PC-9 (cell line): ENCODE results near the gene ACTN1. TPM values are rescaled to one million over a fixed set of nuclear protein-coding genes. Genes with fewer than 3 reads are reported as not detected.
A peak's percentile ranks its signal among the peaks of the same experiment; 100 is the strongest.

Source experiments
- BruUV-seq: library from RNA; stranded (reverse); fragments of 400-500 nt; replicated peaks from 2 replicates; lab custom pipeline; 2021; lab: Mats Ljungman, UMichigan
- CTCF ChIA-PET: fragments of 300-600 bp; sonication (Branson Sonifier 250); formaldehyde crosslinking; loops from one replicate; lab custom pipeline; 2022; ENCODE audit warnings: antibody characterized with exemption; lab: Charles Lee
- POLR2A ChIA-PET: fragments of 300-600 bp; sonication (Branson Sonifier 250); formaldehyde crosslinking; loops from one replicate; lab custom pipeline; 2022; ENCODE audit warnings: antibody characterized with exemption; ENCODE audit not compliant: unreplicated experiment; lab: Charles Lee
- DNase-seq, 2 experiments: peaks; one replicate each; pipeline versions ENCODE4 v3.0.0 to v3.0.0-alpha.2; 2015 to 2022; ENCODE audit warnings: mixed read lengths in 1 of 2
- H2AFZ ChIP-seq: fragments of 200-600 bp; sonication (generic); 2 replicates; pipeline ENCODE4 v1.8.1; 2017; ENCODE audit warnings: antibody characterized with exemption
- H3F3A ChIP-seq: fragments of 200-600 bp; sonication (generic); 2 replicates; pipeline ENCODE4 v1.8.1; 2017; ENCODE audit warnings: antibody characterized with exemption, mild to moderate bottlenecking, low read depth; ENCODE audit not compliant: insufficient read depth
- H3K27ac ChIP-seq: fragments of 200-600 bp; sonication (generic); 2 replicates; pipeline ENCODE4 v1.6.1; 2016; ENCODE audit warnings: mixed run types
- H3K27me3 ChIP-seq: fragments of 200-600 bp; sonication (generic); 2 replicates; pipeline ENCODE4 v1.6.1; 2016; ENCODE audit warnings: low read depth, mixed run types; ENCODE audit not compliant: insufficient read depth
- H3K36me3 ChIP-seq: fragments of 200-600 bp; sonication (generic); 2 replicates; pipeline ENCODE4 v1.6.1; 2016; ENCODE audit warnings: low read depth, mixed run types
- H3K4me1 ChIP-seq: fragments of 200-600 bp; sonication (generic); replicated peaks from 2 replicates; pipeline ENCODE4 v1.6.1; 2016; ENCODE audit warnings: mixed run types; ENCODE audit not compliant: insufficient read depth
- H3K4me2 ChIP-seq: fragments of 200-600 bp; sonication (generic); 2 replicates; pipeline ENCODE4 v1.6.1; 2017; ENCODE audit warnings: mixed run types
- H3K4me3 ChIP-seq: fragments of 200-600 bp; sonication (generic); 2 replicates; pipeline ENCODE4 v1.6.1; 2016; ENCODE audit warnings: mixed run types
- H3K79me2 ChIP-seq: fragments of 200-600 bp; sonication (generic); 2 replicates; pipeline ENCODE4 v1.6.1; 2017; ENCODE audit warnings: low read depth, mixed run types
- H3K9me2 ChIP-seq: fragments of 200-600 bp; sonication (generic); 2 replicates; pipeline ENCODE4 v1.8.1; 2017; ENCODE audit warnings: mild to moderate bottlenecking; ENCODE audit not compliant: insufficient read depth
- H3K9me3 ChIP-seq: fragments of 200-600 bp; sonication (generic); 2 replicates; pipeline ENCODE4 v1.8.1; 2016; ENCODE audit warnings: low read depth; ENCODE audit not compliant: insufficient read depth
- H4K20me1 ChIP-seq: fragments of 200-600 bp; sonication (generic); 2 replicates; pipeline ENCODE4 v1.8.1; 2017; ENCODE audit not compliant: insufficient read depth
- EZH2 ChIP-seq: fragments of 200-600 bp; sonication (generic); IDR thresholded peaks from 2 replicates; pipeline ENCODE4 v1.8.0; 2017; ENCODE audit warnings: antibody characterized with exemption, low read depth
- intact Hi-C: fragments of 100-400 bp; cut with micrococcal nuclease; formaldehyde crosslinking; loops from one replicate; pipeline ENCODE4 v1.10.0; 2022; ENCODE audit not compliant: unreplicated experiment
- total RNA-seq: library from RNA; stranded (reverse); gene quantifications from 2 replicates; pipeline ENCODE4 v1.2.3, GENCODE V29; 2021
- TF ChIP-seq, protein P1 (sequence below): fragments of 200-600 bp; sonication (generic); conservative IDR thresholded peaks from 2 replicates; pipeline ENCODE4 v1.6.1; 2017; ENCODE audit warnings: mixed run types, antibody characterized with exemption, mild to moderate bottlenecking, moderate library complexity

ACTN1 gene
- total RNA-seq, 1 experiment from 2014 or later, result 314 TPM

GRCh38 chr14:68844210-68844545, 134.9 kb downstream of the ACTN1 start:
- Histone ChIP-seq H3K27ac (no peak overlapping the region), H3F3A (no peaks in the 10 kb centered on the region), H3K4me1 (no peaks in the 10 kb centered on the region), H3K27me3 (no peaks in the 10 kb centered on the region), H4K20me1 (no peaks in the 10 kb centered on the region), H3K36me3 (0 out of 2 replicates have a peak, but pooled peaks cover 10% of the 10 kb centered on the region), H2AFZ (no peak overlapping the region), H3K9me3 (no peaks in the 10 kb centered on the region), H3K4me2 (0 out of 2 replicates have a peak overlapping the region, but pooled peaks have one; percentile 37), H3K9me2 (no peaks in the 10 kb centered on the region), H3K4me3 (no peak overlapping the region), H3K79me2 (no peaks in the 10 kb centered on the region)
- CTCF ChIA-PET, result interaction anchor here (0.6 to 1.2 kb wide), 7 partner anchors 9 to 1006 kb away, joined by 3 to 6 read pairs (median 4); no protein-coding TSS in a partner anchor
- no TSS peak for BruUV-seq
- POLR2A ChIA-PET, result interaction anchor here (0.6 kb wide), 2 partner anchors 94 to 802 kb away, joined by 8 read pairs; no protein-coding TSS in a partner anchor
- no peak for TF ChIP-seq EZH2
- TF ChIP-seq, protein P1, sequence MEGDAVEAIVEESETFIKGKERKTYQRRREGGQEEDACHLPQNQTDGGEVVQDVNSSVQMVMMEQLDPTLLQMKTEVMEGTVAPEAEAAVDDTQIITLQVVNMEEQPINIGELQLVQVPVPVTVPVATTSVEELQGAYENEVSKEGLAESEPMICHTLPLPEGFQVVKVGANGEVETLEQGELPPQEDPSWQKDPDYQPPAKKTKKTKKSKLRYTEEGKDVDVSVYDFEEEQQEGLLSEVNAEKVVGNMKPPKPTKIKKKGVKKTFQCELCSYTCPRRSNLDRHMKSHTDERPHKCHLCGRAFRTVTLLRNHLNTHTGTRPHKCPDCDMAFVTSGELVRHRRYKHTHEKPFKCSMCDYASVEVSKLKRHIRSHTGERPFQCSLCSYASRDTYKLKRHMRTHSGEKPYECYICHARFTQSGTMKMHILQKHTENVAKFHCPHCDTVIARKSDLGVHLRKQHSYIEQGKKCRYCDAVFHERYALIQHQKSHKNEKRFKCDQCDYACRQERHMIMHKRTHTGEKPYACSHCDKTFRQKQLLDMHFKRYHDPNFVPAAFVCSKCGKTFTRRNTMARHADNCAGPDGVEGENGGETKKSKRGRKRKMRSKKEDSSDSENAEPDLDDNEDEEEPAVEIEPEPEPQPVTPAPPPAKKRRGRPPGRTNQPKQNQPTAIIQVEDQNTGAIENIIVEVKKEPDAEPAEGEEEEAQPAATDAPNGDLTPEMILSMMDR, result peak; percentile 58; the same call in 1 of the 2 replicates
- DNase-seq, result no peak
- intact Hi-C loops, result loop anchor here (2.0 to 5.0 kb wide), 3 partner anchors 902 to 1261 kb away; no protein-coding TSS in a partner anchor

DNA sequence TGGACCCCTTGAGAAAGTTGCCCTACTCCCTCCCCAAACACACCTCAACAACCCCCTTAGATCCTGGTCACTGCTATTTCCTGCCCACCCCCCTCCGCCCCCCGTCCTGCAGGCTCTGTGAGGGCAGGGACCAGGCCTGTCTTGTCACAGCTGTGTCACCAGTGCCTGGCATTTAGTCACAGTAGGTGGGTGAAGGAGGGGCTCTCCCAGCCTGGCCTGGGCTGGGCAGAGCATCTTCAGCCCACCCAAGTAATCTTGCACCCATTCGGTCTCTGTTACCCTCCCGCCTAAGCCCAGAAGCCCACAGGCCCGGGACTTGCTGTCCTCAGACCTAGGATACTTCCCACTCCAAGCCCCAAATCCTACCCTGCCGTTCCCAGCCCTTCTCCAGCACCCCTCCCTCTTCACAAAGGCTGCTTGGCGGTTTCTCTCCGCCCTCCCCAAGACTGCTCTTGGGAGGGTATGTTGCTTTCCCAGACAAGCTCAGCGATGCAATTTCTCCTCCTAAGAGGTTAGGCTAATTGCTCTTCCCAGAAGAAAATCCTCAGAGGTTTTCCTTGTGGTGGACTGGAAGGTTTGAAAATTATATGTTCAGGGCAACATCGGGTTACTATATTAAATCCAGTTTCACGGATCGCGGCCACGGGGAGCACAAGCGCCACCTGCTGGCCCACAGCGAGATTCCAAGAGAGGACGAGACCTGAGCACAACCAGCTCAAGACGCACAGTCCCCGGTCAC, 135.5 kb downstream of the ACTN1 start:
- H3K4me1 ChIP-seq, result no peaks in the 10 kb centered on the region
- H3K27me3 ChIP-seq, result no peaks in the 10 kb centered on the region
- H4K20me1 ChIP-seq, result no peaks in the 10 kb centered on the region
- no peak overlapping the region for H3K27ac ChIP-seq
- ChIA-PET CTCF (interaction anchor here (0.6 to 1.2 kb wide), 7 partner anchors 10 to 1006 kb away, joined by 3 to 6 read pairs (median 5); no protein-coding TSS in a partner anchor), POLR2A (interaction anchor here (0.6 kb wide), 1 partner anchor 802 kb away, joined by 8 read pairs; no protein-coding TSS in a partner anchor)
- intact Hi-C loops, result loop anchor here (2.0 to 5.0 kb wide), 3 partner anchors 901 to 1261 kb away; no protein-coding TSS in a partner anchor
- no peaks in the 10 kb centered on the region for H3K9me3 ChIP-seq
- H3F3A ChIP-seq, result no peaks in the 10 kb centered on the region
- DNase-seq, result peak in 1 of 2 experiments; percentile 74
- H3K36me3 ChIP-seq, result peaks cover 14% of the 10 kb centered on the region; the same call in 1 of the 2 replicates
- 0 out of 2 replicates have a peak overlapping the region, but pooled peaks have one; percentile 46 for H2AFZ ChIP-seq
- H3K79me2 ChIP-seq, result no peaks in the 10 kb centered on the region
- H3K9me2 ChIP-seq, result no peaks in the 10 kb centered on the region
- TF ChIP-seq, protein P1, result peak; percentile 94
- no peak for TF ChIP-seq EZH2
- H3K4me3 ChIP-seq, result no peak overlapping the region
- peak overlapping the region; percentile 37; the same call in 1 of the 2 replicates for H3K4me2 ChIP-seq
- no TSS peak for BruUV-seq

DNA sequence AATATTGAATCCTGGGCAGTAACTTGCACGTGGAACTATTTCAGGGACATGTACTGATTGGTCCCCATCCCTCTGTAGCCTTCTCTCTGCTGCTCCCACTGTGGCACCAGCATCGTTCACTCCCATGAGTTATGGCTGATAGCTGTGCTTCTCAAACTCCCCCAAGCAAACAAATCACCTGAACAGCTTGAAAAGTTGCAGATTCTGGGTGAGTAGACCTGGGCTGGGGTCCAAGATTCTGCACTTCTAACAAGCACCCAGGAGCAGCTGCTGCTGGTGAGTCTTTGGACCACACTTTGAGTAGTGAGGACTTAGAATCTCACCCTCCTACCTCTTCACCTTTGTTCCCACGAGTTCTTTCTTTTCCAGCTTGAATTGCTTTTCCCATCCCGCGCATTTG, 136.8 kb downstream of the ACTN1 start:
- H3K27me3 ChIP-seq, result no peaks in the 10 kb centered on the region
- POLR2A ChIA-PET, result no interaction called here
- DNase-seq, result no peak
- CTCF ChIA-PET, result no interaction called here
- no peak overlapping the region for H3K4me2 ChIP-seq
- H3K9me3 ChIP-seq, result peaks cover 3% of the 10 kb centered on the region
- H3K79me2 ChIP-seq, result no peaks in the 10 kb centered on the region
- H4K20me1 ChIP-seq, result no peaks in the 10 kb centered on the region
- peaks cover 17% of the 10 kb centered on the region for H3K36me3 ChIP-seq
- H2AFZ ChIP-seq, result no peak overlapping the region
- H3K9me2 ChIP-seq, result no peaks in the 10 kb centered on the region
- no peak overlapping the region for H3K27ac ChIP-seq
- no peak for TF ChIP-seq EZH2
- TF ChIP-seq, protein P1, result no peak
- BruUV-seq, result no TSS peak
- intact Hi-C loops, result loop anchor here (5.0 kb wide), 2 partner anchors 900 to 1005 kb away; no protein-coding TSS in a partner anchor
- H3K4me3 ChIP-seq, result no peak overlapping the region
- H3K4me1 ChIP-seq, result no peaks in the 10 kb centered on the region
- H3F3A ChIP-seq, result no peaks in the 10 kb centered on the region
